SK-N-MC (cell line): Measurements from ENCODE around the gene PSMD5.
A peak's percentile ranks its signal among the peaks of the same experiment; 100 is the strongest.

Experiments used
- DNase-seq: peaks from one replicate; pipeline ENCODE4 v3.0.0-alpha.2; 2011; ENCODE audit warnings: low read depth, low spot score
- H3K27ac ChIP-seq: fragments of 200-600 bp; sonication (generic); 2 replicates; pipeline ENCODE4 v1.5.1; 2016; ENCODE audit warnings: mixed run types
- H3K36me3 ChIP-seq: fragments of 200-600 bp; sonication (generic); 2 replicates; pipeline ENCODE4 v1.6.1; 2017; ENCODE audit warnings: antibody characterized with exemption, low read length, mixed read lengths; ENCODE audit not compliant: insufficient read depth
- H3K4me3 ChIP-seq: fragments of 200-600 bp; sonication (generic); 2 replicates; pipeline ENCODE4 v1.5.1; 2016
- H3K9ac ChIP-seq: fragments of 200-600 bp; sonication (generic); 2 replicates; pipeline ENCODE4 v1.8.0; 2017; ENCODE audit warnings: mixed run types, mixed read lengths; ENCODE audit not compliant: insufficient read length
- H3K9me3 ChIP-seq: fragments of 200-600 bp; sonication (generic); 2 replicates; pipeline ENCODE4 v1.6.1; 2017; ENCODE audit warnings: low read depth, mild to moderate bottlenecking, antibody characterized with exemption, low read length, moderate library complexity, mixed read lengths
- EZH2 ChIP-seq: fragments of 200-600 bp; sonication (generic); IDR thresholded peaks from one replicate; pipeline ENCODE4 v1.6.1; 2017; ENCODE audit warnings: antibody characterized with exemption
- FOXP2 ChIP-seq: optimal IDR thresholded peaks from 2 replicates; pipeline ENCODE3; 2011; ENCODE audit warnings: mild to moderate bottlenecking, moderate library complexity; ENCODE audit not compliant: insufficient read depth; ENCODE audit errors: extremely low read length, control extremely low read depth
- POLR2AphosphoS5 ChIP-seq: IDR thresholded peaks from 2 replicates; pipeline ENCODE4 v1.6.1; 2012; ENCODE audit warnings: mild to moderate bottlenecking, low read depth, low read length, borderline replicate concordance

PSMD5 gene

GRCh38 chr9:120869360-120869687 lies 26.6 kb upstream of the PSMD5 start:
- Histone ChIP-seq H3K9me3 (no peaks in the 10 kb centered on the region), H3K4me3 (peak overlapping the region; percentile 72), H3K36me3 (peaks cover 9% of the 10 kb centered on the region; the same call in 1 of the 2 replicates), H3K9ac (no peak overlapping the region), H3K27ac (no peak overlapping the region)
- TF ChIP-seq FOXP2 (no peak), EZH2 (no peak), POLR2AphosphoS5 (no peak)
- no peak for DNase-seq

GRCh38 chr9:120868676-120869359 lies 26.1 kb upstream of the PSMD5 start:
- no peak overlapping the region for H3K9ac ChIP-seq
- H3K9me3 ChIP-seq, result no peaks in the 10 kb centered on the region
- no peak overlapping the region for H3K27ac ChIP-seq
- H3K36me3 ChIP-seq, result peaks cover 6% of the 10 kb centered on the region; the same call in 1 of the 2 replicates
- no peak; the same call in 1 of the 2 replicates for TF ChIP-seq POLR2AphosphoS5
- no peak for TF ChIP-seq EZH2
- TF ChIP-seq FOXP2, result no peak
- DNase-seq, result no peak
- H3K4me3 ChIP-seq, result peak overlapping the region; percentile 72

GRCh38 chr9:120868339-120868675 lies 25.6 kb upstream of the PSMD5 start:
- no peak for TF ChIP-seq EZH2
- no peak for TF ChIP-seq FOXP2
- TF ChIP-seq POLR2AphosphoS5, result no peak; the same call in 1 of the 2 replicates
- H3K4me3 ChIP-seq, result peak overlapping the region; percentile 72
- no peaks in the 10 kb centered on the region for H3K9me3 ChIP-seq
- no peak overlapping the region for H3K27ac ChIP-seq
- no peak for DNase-seq
- peaks cover 1% of the 10 kb centered on the region; the same call in 1 of the 2 replicates for H3K36me3 ChIP-seq
- no peak overlapping the region for H3K9ac ChIP-seq

- no peaks in the 10 kb centered on the region; the same call in 1 of the 2 replicates for H3K36me3 ChIP-seq
- no peak overlapping the region for H3K27ac ChIP-seq
- no peaks in the 10 kb centered on the region for H3K9me3 ChIP-seq
- H3K9ac ChIP-seq, result no peak overlapping the region
- TF ChIP-seq POLR2AphosphoS5 (no peak), FOXP2 (no peak), EZH2 (no peak)
- no peak for DNase-seq
- peak overlapping the region; percentile 72 for H3K4me3 ChIP-seq
Measured at GRCh38 chr9:120867676-120868338, 25.1 kb upstream of the PSMD5 start.

GRCh38 chr9:120866651-120867050 lies 23.9 kb upstream of the PSMD5 start:
- H3K4me3 ChIP-seq, result no peak overlapping the region
- H3K36me3 ChIP-seq, result no peaks in the 10 kb centered on the region; the same call in 1 of the 2 replicates
- no peak overlapping the region for H3K27ac ChIP-seq
- TF ChIP-seq EZH2, result no peak
- H3K9me3 ChIP-seq, result no peaks in the 10 kb centered on the region
- H3K9ac ChIP-seq, result no peak overlapping the region
- DNase-seq, result no peak

GRCh38 chr9:120865809-120866208 lies 23.1 kb upstream of the PSMD5 start:
- Histone ChIP-seq H3K36me3 (no peaks in the 10 kb centered on the region; the same call in 1 of the 2 replicates), H3K9me3 (no peaks in the 10 kb centered on the region), H3K4me3 (no peak overlapping the region), H3K9ac (no peak overlapping the region), H3K27ac (no peak overlapping the region)
- no peak for DNase-seq
- no peak for TF ChIP-seq POLR2AphosphoS5
- no peak for TF ChIP-seq EZH2
- TF ChIP-seq FOXP2, result no peak

- no peak for DNase-seq
- H3K27ac ChIP-seq, result no peak overlapping the region
- TF ChIP-seq POLR2AphosphoS5 (no peak), FOXP2 (no peak), EZH2 (no peak)
- no peak overlapping the region for H3K9ac ChIP-seq
- H3K9me3 ChIP-seq, result no peaks in the 10 kb centered on the region
- peaks cover 3% of the 10 kb centered on the region for H3K36me3 ChIP-seq
- H3K4me3 ChIP-seq, result no peak overlapping the region
Measured at GRCh38 chr9:120865176-120865575, 22.5 kb upstream of the PSMD5 start.

GRCh38 chr9:120864719-120865118 lies 22.0 kb upstream of the PSMD5 start:
- no peak for DNase-seq
- H3K36me3 ChIP-seq, result peaks cover 7% of the 10 kb centered on the region
- no peak overlapping the region for H3K4me3 ChIP-seq
- TF ChIP-seq POLR2AphosphoS5, result no peak
- TF ChIP-seq EZH2, result no peak
- no peak for TF ChIP-seq FOXP2
- no peaks in the 10 kb centered on the region for H3K9me3 ChIP-seq
- no peak overlapping the region for H3K9ac ChIP-seq
- no peak overlapping the region for H3K27ac ChIP-seq

GRCh38 chr9:120863833-120864232 lies 21.1 kb upstream of the PSMD5 start:
- no peak for DNase-seq
- peaks cover 7% of the 10 kb centered on the region for H3K36me3 ChIP-seq
- H3K27ac ChIP-seq, result no peak overlapping the region
- H3K9me3 ChIP-seq, result no peaks in the 10 kb centered on the region
- no peak overlapping the region for H3K9ac ChIP-seq
- TF ChIP-seq FOXP2 (no peak), EZH2 (no peak), POLR2AphosphoS5 (no peak)
- H3K4me3 ChIP-seq, result no peak overlapping the region
